PC-9 (cell line): ENCODE data around the gene AFF2.

Experiments used
- EZH2 ChIP-seq: fragments of 200-600 bp; sonication (generic); IDR thresholded peaks from 2 replicates; pipeline ENCODE4 v1.8.0; 2017; ENCODE audit warnings: antibody characterized with exemption, low read depth
- TF ChIP-seq, protein P1 (sequence below): fragments of 200-600 bp; sonication (generic); conservative IDR thresholded peaks from 2 replicates; pipeline ENCODE4 v1.6.1; 2017; ENCODE audit warnings: mixed run types, antibody characterized with exemption, mild to moderate bottlenecking, moderate library complexity

DNA sequence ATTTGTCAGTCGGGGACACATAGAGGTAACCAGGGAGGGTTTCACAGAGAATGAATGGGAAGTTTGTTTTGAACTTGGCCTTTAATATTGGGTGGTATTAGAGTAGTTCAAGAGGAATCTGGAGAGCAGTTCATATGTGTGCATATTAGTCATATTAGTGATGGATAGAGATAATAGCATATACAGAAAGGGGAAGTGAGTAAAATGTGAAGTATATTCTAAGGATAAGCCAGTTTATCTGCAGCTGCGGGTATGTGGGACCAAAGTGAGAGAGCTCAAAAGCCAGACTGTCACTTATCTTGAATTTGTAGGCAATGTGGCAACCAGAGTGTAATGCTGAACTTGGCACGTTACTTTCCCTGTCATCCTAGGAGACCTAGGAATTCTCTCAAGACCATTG lies 169.9 kb downstream of the AFF2 start:
- no peak for TF ChIP-seq EZH2
- TF ChIP-seq, protein P1, sequence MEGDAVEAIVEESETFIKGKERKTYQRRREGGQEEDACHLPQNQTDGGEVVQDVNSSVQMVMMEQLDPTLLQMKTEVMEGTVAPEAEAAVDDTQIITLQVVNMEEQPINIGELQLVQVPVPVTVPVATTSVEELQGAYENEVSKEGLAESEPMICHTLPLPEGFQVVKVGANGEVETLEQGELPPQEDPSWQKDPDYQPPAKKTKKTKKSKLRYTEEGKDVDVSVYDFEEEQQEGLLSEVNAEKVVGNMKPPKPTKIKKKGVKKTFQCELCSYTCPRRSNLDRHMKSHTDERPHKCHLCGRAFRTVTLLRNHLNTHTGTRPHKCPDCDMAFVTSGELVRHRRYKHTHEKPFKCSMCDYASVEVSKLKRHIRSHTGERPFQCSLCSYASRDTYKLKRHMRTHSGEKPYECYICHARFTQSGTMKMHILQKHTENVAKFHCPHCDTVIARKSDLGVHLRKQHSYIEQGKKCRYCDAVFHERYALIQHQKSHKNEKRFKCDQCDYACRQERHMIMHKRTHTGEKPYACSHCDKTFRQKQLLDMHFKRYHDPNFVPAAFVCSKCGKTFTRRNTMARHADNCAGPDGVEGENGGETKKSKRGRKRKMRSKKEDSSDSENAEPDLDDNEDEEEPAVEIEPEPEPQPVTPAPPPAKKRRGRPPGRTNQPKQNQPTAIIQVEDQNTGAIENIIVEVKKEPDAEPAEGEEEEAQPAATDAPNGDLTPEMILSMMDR: no peak
